GM19239 (cell line): Measurements from ENCODE around the gene PRKN.

Source experiments
- DNase-seq: peaks from one replicate; pipeline ENCODE4 v3.0.0; 2011; ENCODE audit warnings: low spot score; ENCODE audit not compliant: insufficient read length
- FAIRE-seq: peaks from 2 replicates; lab custom pipeline; 2011; peaks lifted over from hg19 to GRCh38; lab: Jason Lieb, UNC

Gene PRKN

GRCh38 chr6:161303628-161304340 lies 1423.8 kb downstream of the PRKN start:
- FAIRE-seq (no peak), DNase-seq (no peak)

GRCh38 chr6:161302949-161303348 lies 1424.6 kb downstream of the PRKN start:
- no peak for DNase-seq
- no peak for FAIRE-seq

- FAIRE-seq (no peak), DNase-seq (no peak)
These were observed 1426.2 kb downstream of the PRKN start for GRCh38 chr6:161301338-161301737.

- DNase-seq (no peak), FAIRE-seq (no peak)
These were observed 1426.7 kb downstream of the PRKN start for GRCh38 chr6:161300823-161301222.

- FAIRE-seq (no peak), DNase-seq (no peak)
These were observed 1427.8 kb downstream of the PRKN start for GRCh38 chr6:161299726-161300125.
